Stomach (tissue), 9 donors: ENCODE measurements around the gene ARHGAP25. TPM values are rescaled to one million over a fixed set of nuclear protein-coding genes. Genes with fewer than 3 reads are reported as not detected.

Experiments
- DNase-seq, 2 donors: peaks; one replicate each; pipeline versions ENCODE4 v3.0.0 to v3.0.0-alpha.2; 2013 to 2019
- H3K27ac ChIP-seq, 5 donors: fragments of 200-600 bp in 4 of 5; sonication (generic) in 4 of 5; one replicate each; pipeline ENCODE4 v1.5.1; 2013 to 2019; ENCODE audit warnings: mild to moderate bottlenecking in 1 of 5, moderate library complexity in 1 of 5
- H3K27me3 ChIP-seq, 3 donors: fragments of 200-600 bp; sonication (generic); one replicate each; pipeline ENCODE4 v1.5.1; 2017 to 2019; ENCODE audit warnings: mixed run types in 1 of 3
- H3K36me3 ChIP-seq, 4 donors: fragments of 200-600 bp; sonication (generic); 1 replicate in 3 of 4; 2 replicates in 1 of 4; pipeline ENCODE4 v1.5.1; 2016 to 2019
- H3K4me1 ChIP-seq, 4 donors: fragments of 200-600 bp; sonication (generic); one replicate each; pipeline ENCODE4 v1.5.1; 2016 to 2019
- H3K4me3 ChIP-seq, 4 donors: fragments of 200-600 bp; sonication (generic) in 3 of 4; one replicate each; pipeline ENCODE4 v1.5.1; 2016 to 2019; ENCODE audit warnings: mild to moderate bottlenecking in 1 of 4
- H3K9me3 ChIP-seq, 4 donors: fragments of 200-600 bp; sonication (generic); one replicate each; pipeline ENCODE4 v1.5.1; 2016 to 2019
- CTCF ChIP-seq, 7 experiments: fragments of 450-650 bp in 4 of 7; fragments of 200-600 bp in 3 of 7; sonication (generic) in 3 of 7; IDR thresholded peaks; one replicate each; pipeline ENCODE4 v1.5.1; 2016 to 2019; ENCODE audit warnings: antibody characterized with exemption in 7 of 7, control low read depth in 2 of 7, mild to moderate bottlenecking in 1 of 7
- EP300 ChIP-seq: sonication (generic); formaldehyde crosslinking; IDR thresholded peaks from one replicate; pipeline ENCODE4 v1.6.1; 2017; ENCODE audit warnings: antibody characterized with exemption
- POLR2A ChIP-seq, 4 donors: fragments of 450-650 bp; IDR thresholded peaks; one replicate each; pipeline ENCODE4 v1.6.1; 2016; ENCODE audit warnings: antibody characterized with exemption in 4 of 4, control low read depth in 2 of 4, mild to moderate bottlenecking in 1 of 4, moderate library complexity in 1 of 4
- POLR2AphosphoS5 ChIP-seq, 3 donors: sonication (generic); formaldehyde crosslinking; IDR thresholded peaks; one replicate each; pipeline ENCODE4 v1.6.1; 2016; ENCODE audit warnings: antibody characterized with exemption in 3 of 3
- WGBS, 5 donors: extraction: QIAGEN DNeasy Blood & Tissue Kit in 3 of 5; methylation state at CpG; one replicate each; pipeline versions ENCODE4 v1.1.5 to v1.1.7; 2013 to 2018; 5-methylcytosine and 5-hydroxymethylcytosine counted together
- intact Hi-C: fragments of 100-400 bp; cut with DNase I; formaldehyde crosslinking; loops from one replicate; pipeline ENCODE4 v1.15.1; 2023; ENCODE audit warnings: low total_unique reads
- polyA plus RNA-seq, 3 donors: library from polyadenylated mRNA; stranded (reverse); fragments of 200-250 nt; gene quantifications; one replicate each; pipeline ENCODE4 v1.2.3, GENCODE V29; 2013
- total RNA-seq, 5 donors: library from RNA; depleted of rRNA; stranded (reverse); fragments of >200 nt; gene quantifications; one replicate each; pipeline versions ENCODE4 v1.1.0 to v1.2.3, GENCODE V29; 2014 to 2016
- donor health status: healthy with polysubstance abuse.
- donor health status: Bipolar disorder and iron deficiency.
- donor health status: healthy.

The ARHGAP25 gene
- total and polyA plus RNA-seq, 8 donors, result 0.29 to 17.1 (median 4.0) TPM; not detected in 1

- Histone ChIP-seq H3K9me3 (no peaks in the 10 kb centered on the region), H3K4me1 (peaks cover 0 to 45% (median 13%) of the 10 kb centered on the region in 4 donors), H3K27me3 (no peaks in the 10 kb centered on the region), H3K4me3 (no peak overlapping the region), H3K36me3 (no peaks in the 10 kb centered on the region), H3K27ac (peak overlapping the region; percentile 26 to 83 (median 67))
- no peak for DNase-seq
- intact Hi-C loops, result no loop called here
- TF ChIP-seq EP300, result no peak
- no peak for TF ChIP-seq POLR2AphosphoS5 (IDR thresholded peaks at IDR 0.05)
- TF ChIP-seq POLR2A (IDR thresholded peaks at IDR 0.05), result no peak
- TF ChIP-seq CTCF (IDR thresholded peaks at IDR 0.05), result no peak
- 70 to 78% (median 76%) methylated on average over 3 of the region's 3 CpGs for WGBS, 5 donors
These were observed 435 bp upstream of the ARHGAP25 start for GRCh38 chr2:68734176-68734575.

DNA sequence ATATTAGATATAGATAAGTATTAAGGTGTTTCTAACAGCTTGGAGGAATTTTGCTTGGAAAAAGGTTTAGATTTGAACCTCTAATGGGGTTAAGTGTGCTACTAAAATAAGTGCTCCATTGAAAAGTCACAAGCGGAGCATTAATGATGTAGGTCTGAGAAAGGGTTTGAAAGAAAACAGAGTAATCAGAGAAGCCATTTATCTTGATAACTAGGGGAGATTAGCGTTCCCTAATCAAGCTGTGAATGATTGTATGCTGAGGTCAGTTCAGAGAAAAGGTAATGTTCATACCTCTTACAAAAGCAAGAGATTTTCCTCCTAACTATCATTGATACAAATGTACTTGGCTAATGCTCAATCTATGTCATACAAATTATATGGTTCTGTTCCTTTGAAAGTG is 1.5 kb downstream of the ARHGAP25 start:
- TF ChIP-seq POLR2AphosphoS5 (IDR thresholded peaks at IDR 0.05), result no peak
- TF ChIP-seq CTCF (IDR thresholded peaks at IDR 0.05), result no peak
- TF ChIP-seq EP300, result no peak
- TF ChIP-seq POLR2A (IDR thresholded peaks at IDR 0.05), result no peak
- 25 to 48% (median 36%) methylated on average over 2 of the region's 2 CpGs for WGBS, 5 donors
- Histone ChIP-seq H3K4me3 (peak overlapping the region; percentile 12 to 23 (median 21)), H3K4me1 (peaks cover 2 to 54% (median 11%) of the 10 kb centered on the region in 4 donors), H3K36me3 (no peaks in the 10 kb centered on the region), H3K27me3 (no peaks in the 10 kb centered on the region), H3K9me3 (no peaks in the 10 kb centered on the region), H3K27ac (peak overlapping the region in 3 of 5 donors; percentile 67 to 83 (median 76))
- no peak for DNase-seq
- intact Hi-C loops, result no loop called here

DNA sequence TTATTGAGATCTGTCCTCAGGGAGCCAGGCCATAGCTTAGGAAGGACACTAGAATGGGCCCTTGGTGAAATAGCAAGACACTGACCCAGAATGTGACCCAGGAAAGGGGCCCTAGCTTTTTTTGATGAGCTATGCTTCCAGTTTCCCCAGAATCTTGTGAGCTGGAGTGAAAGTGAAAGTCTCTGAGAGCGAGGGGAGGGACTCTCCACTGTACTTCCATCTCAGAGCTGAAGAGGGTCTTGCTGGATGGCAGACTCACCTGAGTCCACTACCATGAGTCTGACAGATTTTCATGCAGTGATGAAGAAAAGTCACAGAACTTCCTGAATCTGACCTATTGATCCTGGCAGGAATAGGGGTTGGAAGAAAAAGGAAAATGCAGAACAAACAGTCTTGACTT is 3.1 kb downstream of the ARHGAP25 start:
- no peak for TF ChIP-seq EP300
- no peak for TF ChIP-seq POLR2AphosphoS5 (IDR thresholded peaks at IDR 0.05)
- TF ChIP-seq CTCF (IDR thresholded peaks at IDR 0.05), result no peak
- TF ChIP-seq POLR2A (IDR thresholded peaks at IDR 0.05), result no peak
- Histone ChIP-seq H3K36me3 (no peaks in the 10 kb centered on the region), H3K27ac (peak overlapping the region in 4 of 5 donors; percentile 26 to 83 (median 62)), H3K9me3 (no peaks in the 10 kb centered on the region), H3K4me3 (peak overlapping the region in 1 of 4 donors; percentile 24), H3K27me3 (no peaks in the 10 kb centered on the region), H3K4me1 (peaks cover 0 to 53% (median 14%) of the 10 kb centered on the region in 4 donors)
- intact Hi-C loops, result no loop called here
- WGBS, 5 donors, result 55 to 81% (median 74%) methylated on average over 1 of the region's 1 CpG
- peak in 1 of 2 donors; percentile 56 for DNase-seq

- no peak for TF ChIP-seq CTCF (IDR thresholded peaks at IDR 0.05)
- no peak for TF ChIP-seq POLR2AphosphoS5 (IDR thresholded peaks at IDR 0.05)
- no peak for TF ChIP-seq POLR2A (IDR thresholded peaks at IDR 0.05)
- TF ChIP-seq EP300, result no peak
- H3K27me3 ChIP-seq, result no peaks in the 10 kb centered on the region
- 69 to 82% (median 76%) methylated on average over 3 of the region's 3 CpGs for WGBS, 5 donors
- intact Hi-C loops, result no loop called here
- DNase-seq, result no peak
- H3K36me3 ChIP-seq, result no peaks in the 10 kb centered on the region
- H3K4me1 ChIP-seq, result peaks cover 0 to 57% (median 15%) of the 10 kb centered on the region in 4 donors
- no peak overlapping the region for H3K4me3 ChIP-seq
- H3K27ac ChIP-seq, result peak overlapping the region in 3 of 5 donors; percentile 12 to 38 (median 35)
- H3K9me3 ChIP-seq, result no peaks in the 10 kb centered on the region
These were observed 4.4 kb downstream of the ARHGAP25 start for GRCh38 chr2:68738906-68739594.
